H9 (cell line): ENCODE data around the gene TBC1D5. TPM values are rescaled to one million over a fixed set of nuclear protein-coding genes. Genes with fewer than 3 reads are reported as not detected.

Experiments used
- DNase-seq: peaks from one replicate; pipeline ENCODE4 v3.0.0-alpha.2; 2017
- H2AFZ ChIP-seq: one replicate; pipeline ENCODE4 v1.6.1; 2013; ENCODE audit warnings: mild to moderate bottlenecking, low read length, control low read depth, moderate library complexity
- H2AK5ac ChIP-seq: 2 replicates; pipeline ENCODE4 v1.6.1; 2013; ENCODE audit warnings: low read length, control low read depth, mixed read lengths; ENCODE audit not compliant: insufficient read length
- H2BK120ac ChIP-seq: one replicate; pipeline ENCODE4 v1.6.1; 2013; ENCODE audit warnings: low read depth, mild to moderate bottlenecking, low read length, control low read depth, inconsistent platforms; ENCODE audit not compliant: poor library complexity, severe bottlenecking
- H2BK12ac ChIP-seq: 2 replicates; pipeline ENCODE4 v1.6.1; 2013; ENCODE audit warnings: low read length, control low read depth, mixed read lengths, low read depth; ENCODE audit not compliant: insufficient read length
- H2BK15ac ChIP-seq: 2 replicates; pipeline ENCODE4 v1.6.1; 2013; ENCODE audit warnings: low read depth, low read length, control low read depth
- H2BK20ac ChIP-seq: one replicate; pipeline ENCODE4 v1.6.1; 2013; ENCODE audit warnings: low read depth, mild to moderate bottlenecking, low read length, control low read depth, inconsistent platforms; ENCODE audit not compliant: poor library complexity, severe bottlenecking
- H2BK5ac ChIP-seq: 2 replicates; pipeline ENCODE4 v1.6.1; 2013; ENCODE audit warnings: low read length, control low read depth, mixed read lengths; ENCODE audit not compliant: insufficient read length
- H3K14ac ChIP-seq: 2 replicates; pipeline ENCODE4 v1.6.1; 2013; ENCODE audit warnings: low read length, control low read depth; ENCODE audit not compliant: insufficient read depth
- H3K18ac ChIP-seq: 2 replicates; pipeline ENCODE4 v1.6.1; 2013; ENCODE audit warnings: low read depth, mild to moderate bottlenecking, mixed read lengths, low read length, control low read depth; ENCODE audit not compliant: insufficient read length
- H3K23ac ChIP-seq: 2 replicates; pipeline ENCODE4 v1.6.1; 2013; ENCODE audit warnings: low read length, control low read depth, mixed read lengths, low read depth; ENCODE audit not compliant: insufficient read length
- H3K23me2 ChIP-seq: 2 replicates; pipeline ENCODE4 v1.6.1; 2013; ENCODE audit warnings: low read depth, mild to moderate bottlenecking, mixed read lengths, low read length, control low read depth; ENCODE audit not compliant: insufficient read length, poor library complexity, severe bottlenecking
- H3K27ac ChIP-seq: 2 replicates; pipeline ENCODE4 v1.5.1; 2013; ENCODE audit warnings: low read length, control low read depth, mixed read lengths, low read depth; ENCODE audit not compliant: insufficient read length
- H3K27me3 ChIP-seq: 2 replicates; pipeline ENCODE4 v1.6.1; 2013; ENCODE audit warnings: low read length, control low read depth, inconsistent platforms; ENCODE audit not compliant: insufficient read depth
- H3K4ac ChIP-seq: 2 replicates; pipeline ENCODE4 v1.6.1; 2013; ENCODE audit warnings: low read depth, mild to moderate bottlenecking, control low read depth, inconsistent platforms, low read length, moderate library complexity
- H3K4me1 ChIP-seq: 2 replicates; pipeline ENCODE4 v1.6.1; 2013; ENCODE audit warnings: low read length, control low read depth, inconsistent platforms; ENCODE audit not compliant: insufficient read depth
- H3K4me2 ChIP-seq: 2 replicates; pipeline ENCODE4 v1.6.1; 2013; ENCODE audit warnings: low read length, control low read depth, mixed read lengths; ENCODE audit not compliant: insufficient read length, insufficient read depth
- H3K56ac ChIP-seq: 2 replicates; pipeline ENCODE4 v1.6.1; 2013; ENCODE audit warnings: low read depth, mild to moderate bottlenecking, mixed read lengths, low read length, control low read depth; ENCODE audit not compliant: insufficient read length
- H3K79me1 ChIP-seq: 2 replicates; pipeline ENCODE4 v1.6.1; 2013; ENCODE audit warnings: low read depth, mild to moderate bottlenecking, moderate library complexity, low read length, control low read depth, inconsistent platforms; ENCODE audit not compliant: insufficient read depth, poor library complexity, severe bottlenecking
- H3K79me2 ChIP-seq: 2 replicates; pipeline ENCODE4 v1.6.1; 2013; ENCODE audit warnings: low read length, control low read depth, inconsistent platforms; ENCODE audit not compliant: insufficient read depth
- H3K9ac ChIP-seq: 2 replicates; pipeline ENCODE4 v1.6.1; 2013; ENCODE audit warnings: low read length, control low read depth, mixed read lengths; ENCODE audit not compliant: insufficient read length; ENCODE audit errors: extremely low read depth
- H3K9me3 ChIP-seq: one replicate; pipeline ENCODE4 v1.6.1; 2013; ENCODE audit warnings: low read depth, low read length, inconsistent platforms; ENCODE audit not compliant: control insufficient read depth
- H3T11ph ChIP-seq: one replicate; pipeline ENCODE4 v1.6.1; 2013; ENCODE audit warnings: mild to moderate bottlenecking, low read length, control low read depth, inconsistent platforms
- H4K20me1 ChIP-seq: one replicate; pipeline ENCODE4 v1.6.1; 2013; ENCODE audit not compliant: control insufficient read depth, insufficient read length, insufficient read depth
- H4K5ac ChIP-seq: 2 replicates; pipeline ENCODE4 v1.6.1; 2013; ENCODE audit warnings: low read depth, mild to moderate bottlenecking, mixed read lengths, low read length, control low read depth; ENCODE audit not compliant: insufficient read length
- H4K8ac ChIP-seq: replicated peaks from 2 replicates; pipeline ENCODE4 v1.6.1; 2013; ENCODE audit warnings: low read length, control low read depth, mixed read lengths, low read depth; ENCODE audit not compliant: insufficient read length
- H4K91ac ChIP-seq: 2 replicates; pipeline ENCODE4 v1.6.1; 2013; ENCODE audit warnings: low read depth, mild to moderate bottlenecking, moderate library complexity, mixed read lengths, low read length, control low read depth; ENCODE audit not compliant: insufficient read length
- H3K27ac Mint-ChIP-seq, 3 experiments: 2 replicates in 2 of 3; 3 replicates in 1 of 3; pipeline ENCODE4 v1.8.0; 2020 to 2021; ENCODE audit warnings: mixed read lengths in 3 of 3, mild to moderate bottlenecking in 1 of 3, moderate library complexity in 1 of 3
- H3K27me3 Mint-ChIP-seq: 2 replicates; pipeline ENCODE4 v1.8.0; 2021; ENCODE audit warnings: low read depth, mild to moderate bottlenecking, moderate library complexity, mixed read lengths
- H3K36me3 Mint-ChIP-seq, 3 experiments: 2 replicates in 2 of 3; 3 replicates in 1 of 3; pipeline ENCODE4 v1.8.0; 2020 to 2021; ENCODE audit warnings: low read depth in 3 of 3, mixed read lengths in 3 of 3; ENCODE audit not compliant: insufficient read depth in 1 of 3
- H3K4me1 Mint-ChIP-seq, 2 experiments: 2 replicates each; pipeline ENCODE4 v1.8.0; 2020; ENCODE audit warnings: mixed read lengths in 2 of 2
- H3K4me3 Mint-ChIP-seq, 2 experiments: 2 replicates in 1 of 2; 3 replicates in 1 of 2; pipeline ENCODE4 v1.8.0; 2020 to 2021; ENCODE audit warnings: mild to moderate bottlenecking in 2 of 2, mixed read lengths in 2 of 2, moderate library complexity in 1 of 2
- H3K9me3 Mint-ChIP-seq, 2 experiments: 2 replicates in 1 of 2; 3 replicates in 1 of 2; pipeline ENCODE4 v1.8.0; 2020; ENCODE audit warnings: mild to moderate bottlenecking in 2 of 2, mixed read lengths in 2 of 2, moderate library complexity in 1 of 2
- CTCF ChIP-seq: fragments of 200-600 bp; sonication (generic); conservative IDR thresholded peaks from 3 replicates; pipeline ENCODE4 v1.8.0; 2021; ENCODE audit warnings: antibody characterized with exemption, mild to moderate bottlenecking
- WGBS: extraction: QIAGEN DNeasy Blood & Tissue Kit; methylation state at CpG from one replicate; pipeline ENCODE4 v1.1.7; 2013; ENCODE audit warnings: missing lambda C conversion rate, low lambda C conversion rate, mixed read lengths; ENCODE audit not compliant: insufficient read length; ENCODE audit errors: extremely low coverage; 5-methylcytosine and 5-hydroxymethylcytosine counted together
- total RNA-seq: library from RNA; stranded (reverse); gene quantifications from 2 replicates; pipeline ENCODE4 v1.2.1, GENCODE V29; 2021

Gene TBC1D5
- total RNA-seq, 1 experiment from 2014 or later, result 25.0 TPM

GRCh38 chr3:17747174-17747889, 4.9 kb upstream of the TBC1D5 start:
- H3K9me3 Mint-ChIP-seq, result no peaks in the 10 kb centered on the region
- Histone ChIP-seq H2AFZ (no peak overlapping the region), H2BK20ac (no peak overlapping the region)

More at GRCh38 chr3:17747174-17747889, 4.9 kb upstream of the TBC1D5 start:
- H3K4me3 Mint-ChIP-seq, result no peak overlapping the region
- no peaks in the 10 kb centered on the region for H3K36me3 Mint-ChIP-seq
- no peak overlapping the region for H3K23ac ChIP-seq
- H4K20me1 ChIP-seq, result no peaks in the 10 kb centered on the region
- H3K27ac Mint-ChIP-seq, result no peak overlapping the region; a peak in 1 of 7 replicates
- no peak overlapping the region for H3K9ac ChIP-seq
- H3K18ac ChIP-seq, result no peak overlapping the region
- no peak overlapping the region for H2BK15ac ChIP-seq
- no CpG with 5 or more reads among the region's 6 CpGs for WGBS
- H2BK120ac ChIP-seq, result no peak overlapping the region
- H2AK5ac ChIP-seq, result no peak overlapping the region
- H2BK12ac ChIP-seq, result no peak overlapping the region
- no peak overlapping the region for H3K14ac ChIP-seq
- H2BK5ac ChIP-seq, result no peak overlapping the region
- H3K56ac ChIP-seq, result no peak overlapping the region
- H3K79me2 ChIP-seq, result no peaks in the 10 kb centered on the region
- no peaks in the 10 kb centered on the region for H3K27me3 ChIP-seq
- no peak overlapping the region for H4K5ac ChIP-seq
- H4K91ac ChIP-seq, result no peak overlapping the region
- no peaks in the 10 kb centered on the region for H3K79me1 ChIP-seq
- no peak overlapping the region for H4K8ac ChIP-seq
- H3K4me2 ChIP-seq, result no peak overlapping the region
- peaks cover 4% of the 10 kb centered on the region for H3K23me2 ChIP-seq
- H3K4ac ChIP-seq, result no peak overlapping the region
- H3K4me1 ChIP-seq, result no peaks in the 10 kb centered on the region
- no peak overlapping the region for H3K27ac ChIP-seq
- H3K4me1 Mint-ChIP-seq, result peaks cover 15 to 17% of the 10 kb centered on the region in 2 experiments
- no peaks in the 10 kb centered on the region for H3K9me3 ChIP-seq
- TF ChIP-seq CTCF, result no peak
- H3T11ph ChIP-seq, result no peak overlapping the region
- DNase-seq, result no peak
- H3K27me3 Mint-ChIP-seq, result no peaks in the 10 kb centered on the region
